ENCODE measurements around the gene NETO1.

NETO1 gene, protein sequence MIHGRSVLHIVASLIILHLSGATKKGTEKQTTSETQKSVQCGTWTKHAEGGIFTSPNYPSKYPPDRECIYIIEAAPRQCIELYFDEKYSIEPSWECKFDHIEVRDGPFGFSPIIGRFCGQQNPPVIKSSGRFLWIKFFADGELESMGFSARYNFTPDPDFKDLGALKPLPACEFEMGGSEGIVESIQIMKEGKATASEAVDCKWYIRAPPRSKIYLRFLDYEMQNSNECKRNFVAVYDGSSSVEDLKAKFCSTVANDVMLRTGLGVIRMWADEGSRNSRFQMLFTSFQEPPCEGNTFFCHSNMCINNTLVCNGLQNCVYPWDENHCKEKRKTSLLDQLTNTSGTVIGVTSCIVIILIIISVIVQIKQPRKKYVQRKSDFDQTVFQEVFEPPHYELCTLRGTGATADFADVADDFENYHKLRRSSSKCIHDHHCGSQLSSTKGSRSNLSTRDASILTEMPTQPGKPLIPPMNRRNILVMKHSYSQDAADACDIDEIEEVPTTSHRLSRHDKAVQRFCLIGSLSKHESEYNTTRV

GRCh38 chr18:72867746-72868584 lies at the start of gene NETO1:
Gene NETO1, minus strand, starts transcription at chr18:72867987. Its CDS starts 696 bp downstream, at chr18:72867291.
- TF ChIP-seq TEAD4 (IDR thresholded peaks at IDR 0.05), result no peak
- TF ChIP-seq NFIC (IDR thresholded peaks at IDR 0.05), result no peak
- TF ChIP-seq ZBTB7A (IDR thresholded peaks at IDR 0.05; ENCODE audit: low read depth), result no peak

DNA sequence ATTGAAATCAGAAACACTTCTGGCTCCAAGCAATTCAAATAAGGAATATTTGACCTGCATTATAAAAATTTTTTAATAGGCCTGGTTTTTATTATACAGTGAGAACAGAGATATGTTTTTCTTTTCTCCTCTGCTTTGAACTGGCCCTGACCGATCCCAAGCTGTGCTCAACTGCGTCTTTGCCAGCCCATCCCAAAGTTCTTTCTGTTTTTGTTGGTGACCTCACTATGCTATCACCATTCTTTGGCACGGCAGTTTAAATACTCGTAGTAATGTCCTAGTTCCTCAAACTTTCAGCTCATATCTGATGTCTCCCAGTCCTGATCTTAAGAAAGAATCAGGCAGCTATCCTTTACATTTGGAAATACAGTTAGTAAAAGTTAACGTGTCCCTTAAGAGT lies 42.3 kb upstream of the NETO1 start:
- TF ChIP-seq USF1 (IDR thresholded peaks at IDR 0.05), result no peak
- TF ChIP-seq MAX (IDR thresholded peaks at IDR 0.05), result no peak
- no peak for TF ChIP-seq YY1 (IDR thresholded peaks at IDR 0.05; ENCODE audit: low read depth)

DNA sequence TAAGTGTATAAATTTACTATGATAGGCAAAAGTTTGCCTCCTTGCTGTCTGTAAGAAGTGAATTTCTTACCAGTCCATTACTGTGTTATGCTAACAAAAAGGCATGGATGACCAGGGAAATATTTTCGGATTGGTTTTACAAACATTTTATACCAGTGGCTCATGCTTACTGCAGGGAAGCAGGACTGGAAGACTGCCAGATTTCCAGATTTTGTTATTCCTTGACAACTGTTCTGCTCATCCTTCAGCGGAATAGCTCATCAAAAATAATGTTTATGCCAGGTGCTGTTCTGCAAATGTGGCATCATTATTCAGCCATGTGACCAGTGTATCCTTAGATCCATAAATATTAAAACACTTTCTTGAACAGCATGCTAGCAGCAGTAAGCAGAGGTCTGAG lies 40.4 kb upstream of the NETO1 start:
- TF ChIP-seq EGR1 (IDR thresholded peaks at IDR 0.05), result no peak
- no peak for TF ChIP-seq NFIC (IDR thresholded peaks at IDR 0.05)
- no peak for TF ChIP-seq FOXM1 (IDR thresholded peaks at IDR 0.05; ENCODE audit: borderline replicate concordance, low read depth)
- no peak for TF ChIP-seq EP300 (IDR thresholded peaks at IDR 0.05; ENCODE audit: borderline replicate concordance)
- no peak for TF ChIP-seq CREB1 (IDR thresholded peaks at IDR 0.05; ENCODE audit: low read depth)
- no peak for TF ChIP-seq YY1 (IDR thresholded peaks at IDR 0.05; ENCODE audit: low read depth)
- no peak for TF ChIP-seq RAD21 (IDR thresholded peaks at IDR 0.05; ENCODE audit: low read depth)
- no peak for TF ChIP-seq TAF1 (IDR thresholded peaks at IDR 0.05; ENCODE audit: low read depth)
- TF ChIP-seq TCF12 (IDR thresholded peaks at IDR 0.05; ENCODE audit: low read depth), result no peak
- TF ChIP-seq MAX (IDR thresholded peaks at IDR 0.05), result no peak

DNA sequence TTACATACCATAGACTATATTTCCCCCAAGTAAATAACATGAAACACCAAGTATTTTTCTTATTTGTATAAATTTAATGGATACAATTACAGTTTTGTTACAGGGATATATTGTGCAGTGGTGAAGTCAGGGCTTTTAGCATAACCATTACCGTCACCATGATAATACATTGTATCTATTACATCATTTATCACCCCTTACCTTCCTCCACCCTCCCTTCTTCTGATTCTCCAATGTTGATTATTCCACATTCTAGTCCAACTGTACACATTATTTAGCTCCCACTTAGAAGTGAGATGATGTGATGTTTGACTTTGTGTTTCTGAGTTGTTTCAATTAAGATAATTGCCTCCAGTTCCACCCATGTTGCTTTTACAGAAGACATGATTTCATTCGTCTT lies 35.2 kb upstream of the NETO1 start:
- TF ChIP-seq TAF1 (IDR thresholded peaks at IDR 0.05; ENCODE audit: low read depth), result no peak
- no peak for TF ChIP-seq FOXM1 (IDR thresholded peaks at IDR 0.05; ENCODE audit: borderline replicate concordance, low read depth)
- no peak for TF ChIP-seq REST (IDR thresholded peaks at IDR 0.05; ENCODE audit: low read depth)

DNA sequence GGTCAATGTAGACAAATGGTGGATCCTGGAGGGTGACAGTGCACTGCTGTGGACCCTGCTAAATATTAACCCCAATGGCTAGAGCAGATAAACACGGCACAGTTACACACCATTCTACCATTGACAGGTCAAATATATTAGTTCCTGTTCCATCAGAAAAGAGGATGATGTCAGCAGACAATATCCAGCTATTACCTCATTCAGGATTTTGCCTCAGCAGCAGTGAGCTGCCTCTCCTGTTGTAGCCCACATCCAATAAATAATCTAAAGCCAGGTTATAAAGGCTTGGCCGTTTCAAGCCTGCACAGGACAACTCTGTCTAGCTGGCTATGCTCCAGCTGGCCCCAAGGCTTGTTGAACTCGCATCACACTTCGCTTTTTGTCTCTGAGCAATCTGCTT lies 31.6 kb upstream of the NETO1 start:
- TF ChIP-seq YY1 (IDR thresholded peaks at IDR 0.05; ENCODE audit: low read depth) (no peak), TCF12 (IDR thresholded peaks at IDR 0.05; ENCODE audit: low read depth) (no peak), ZBTB7A (IDR thresholded peaks at IDR 0.05; ENCODE audit: low read depth) (no peak), USF1 (IDR thresholded peaks at IDR 0.05) (no peak), EGR1 (IDR thresholded peaks at IDR 0.05) (no peak), CEBPB (IDR thresholded peaks at IDR 0.05) (no peak), REST (IDR thresholded peaks at IDR 0.05; ENCODE audit: low read depth) (no peak), NFIC (IDR thresholded peaks at IDR 0.05) (no peak)

DNA sequence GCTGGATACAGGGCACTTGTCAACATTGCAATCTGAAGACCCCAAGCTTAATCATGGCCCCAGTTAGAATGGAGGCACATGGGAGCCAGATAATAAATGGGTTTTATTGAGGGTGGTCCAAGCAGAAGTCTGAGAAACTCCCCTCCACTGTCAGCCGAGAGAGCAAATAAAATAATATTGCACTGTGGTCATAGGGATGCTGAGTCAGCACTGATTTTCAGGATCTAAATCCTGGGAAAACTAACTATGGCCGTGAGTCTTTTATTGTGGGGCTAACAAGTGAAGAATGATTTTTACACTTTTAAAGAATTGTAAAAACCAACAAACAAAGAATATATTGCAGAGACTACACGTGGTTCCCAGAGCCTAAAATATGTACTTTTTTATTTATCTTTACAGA lies 31.1 kb upstream of the NETO1 start:
- no peak for TF ChIP-seq FOXM1 (IDR thresholded peaks at IDR 0.05; ENCODE audit: borderline replicate concordance, low read depth)

Measured in Ishikawa (cell line).